ENCODE data around the gene C4orf54. TPM values are rescaled to one million over a fixed set of nuclear protein-coding genes. Genes with fewer than 3 reads are reported as not detected.

Gene C4orf54
- total and polyA plus RNA-seq, 2 of the 8 experiments (the other 6 are each of a cell fraction or from before 2014, with no cell fraction given), result not detected

GRCh38 chr4:99683895-99684294 is 26.3 kb upstream of the C4orf54 start:
- no peaks in the 10 kb centered on the region for H4K20me1 ChIP-seq (replicated peaks in 1 of 2; ENCODE audit: control insufficient read depth in 1 of 2, insufficient read depth in 2 of 2, low read length in 2 of 2)
- H2BK120ac ChIP-seq (replicated peaks; ENCODE audit: low read depth, low read length), result no peak overlapping the region
- 94% methylated on average over 4 of the region's 4 CpGs; no CpG with 5 or more reads in 1 of the 2 experiments for WGBS, 2 experiments (ENCODE audit: extremely low coverage in 1 of 2, insufficient coverage in 1 of 2, insufficient read length in 1 of 2, insufficient replicate concordance in 2 of 2, low coverage in 1 of 2, low lambda C conversion rate in 2 of 2, missing lambda C conversion rate in 1 of 2)
- H3K79me2 ChIP-seq (ENCODE audit: control insufficient read depth in 1 of 2, insufficient read depth in 2 of 2, low read length in 2 of 2), result no peaks in the 10 kb centered on the region
- H3K36me3 ChIP-seq (ENCODE audit: control insufficient read depth in 2 of 4, insufficient read depth in 4 of 4, low read length in 3 of 4), result no peaks in the 10 kb centered on the region
- no peak overlapping the region for H3K27ac ChIP-seq (ENCODE audit: low read depth, low read length)
- no peak overlapping the region for H3K23ac ChIP-seq (ENCODE audit: insufficient read length)
- no peak overlapping the region for H3K56ac ChIP-seq (replicated peaks; ENCODE audit: insufficient read length, low read depth, low read length)
- no peak overlapping the region for H2BK15ac ChIP-seq (ENCODE audit: low read length)
- DNase-seq (ENCODE audit: low read depth in 1 of 2, low spot score in 2 of 2) (no peak), FAIRE-seq (no peak)
- peaks cover 0 to 1% (median 0%) of the 10 kb centered on the region in 4 experiments; a peak in 1 of 7 replicates for H3K27me3 ChIP-seq (replicated peaks in 1 of 4; ENCODE audit: control insufficient read depth in 3 of 4, extremely low read depth in 1 of 4, insufficient read depth in 3 of 4, low read length in 3 of 4)
- ChIA-PET CTCF (ENCODE audit: partially characterized antibody) (interaction anchor here (1.1 to 1.2 kb wide), 2 partner anchors 66 to 125 kb away, joined by 3 to 4 read pairs; no protein-coding TSS in a partner anchor), POLR2A (ENCODE audit: partially characterized antibody) (no interaction called here)
- no peak for TF ChIP-seq ZNF274 (IDR thresholded peaks at IDR 0.05; ENCODE audit: borderline replicate concordance, extremely low read depth, low read length)
- TF ChIP-seq BACH1 (IDR thresholded peaks at IDR 0.05; ENCODE audit: low read length), result no peak
- no peak for TF ChIP-seq SP2 (IDR thresholded peaks at IDR 0.05; ENCODE audit: low read length)
- no peak for TF ChIP-seq CHD1 (IDR thresholded peaks at IDR 0.05; ENCODE audit: low read depth, low read length)
- TF ChIP-seq RXRA (IDR thresholded peaks at IDR 0.05; ENCODE audit: insufficient read depth, low read depth, low read length), result no peak
- no peak for TF ChIP-seq BRCA1 (IDR thresholded peaks at IDR 0.05; ENCODE audit: low read depth, low read length)
- no peak for TF ChIP-seq GABPA (IDR thresholded peaks at IDR 0.05; ENCODE audit: borderline replicate concordance, insufficient read depth, low read length)
- no peak for TF ChIP-seq CBX8 (IDR thresholded peaks at IDR 0.05; ENCODE audit: borderline replicate concordance, low read depth, low read length)
- no peak for TF ChIP-seq PHF8 (conservative IDR thresholded peaks at IDR 0.05; ENCODE audit: low read depth, low read length)
- no peak for TF ChIP-seq FOSL1 (IDR thresholded peaks at IDR 0.05; ENCODE audit: insufficient read depth, low read depth, low read length)
- H3K4me3 ChIP-seq (ENCODE audit: extremely low read depth in 1 of 4, insufficient read depth in 2 of 4, low read depth in 3 of 4, low read length in 4 of 4), result no peak overlapping the region
- H4K5ac ChIP-seq (ENCODE audit: insufficient read length, low read depth, low read length), result no peak overlapping the region
- H2BK20ac ChIP-seq (ENCODE audit: low read length), result no peak overlapping the region
- no peaks in the 10 kb centered on the region for H3K9me3 ChIP-seq (ENCODE audit: insufficient read depth in 2 of 2, low read depth in 1 of 2, low read length in 1 of 2)
- no peaks in the 10 kb centered on the region for H3K23me2 ChIP-seq (ENCODE audit: low read depth, low read length)
- no peaks in the 10 kb centered on the region for H3K4me1 ChIP-seq (replicated peaks in 1 of 4; ENCODE audit: control insufficient read depth in 3 of 4, insufficient read depth in 4 of 4, low read length in 3 of 4)
- H2BK5ac ChIP-seq (ENCODE audit: low read depth, low read length), result no peak overlapping the region
- H3K4ac ChIP-seq (replicated peaks; ENCODE audit: insufficient read length, low read depth, low read length), result no peak overlapping the region
- H4K8ac ChIP-seq (ENCODE audit: extremely low read depth, insufficient read depth, low read length), result no peak overlapping the region
- H4K91ac ChIP-seq (replicated peaks; ENCODE audit: insufficient read length, low read length), result no peak overlapping the region
- no peak overlapping the region for H3K4me2 ChIP-seq (ENCODE audit: insufficient read depth in 1 of 2, low read depth in 2 of 2, low read length in 2 of 2)
- no peaks in the 10 kb centered on the region for H3K79me1 ChIP-seq (ENCODE audit: low read depth, low read length)
- no peak overlapping the region for H3K14ac ChIP-seq (ENCODE audit: insufficient read length)
- H2AFZ ChIP-seq (ENCODE audit: low read length), result no peak overlapping the region
- no peak overlapping the region for H2AK5ac ChIP-seq (ENCODE audit: low read depth, low read length)
- no peak overlapping the region for H2BK12ac ChIP-seq (ENCODE audit: low read depth, low read length)
- H3K9ac ChIP-seq (replicated peaks in 1 of 4; ENCODE audit: extremely low read depth in 1 of 4, low read depth in 3 of 4, low read length in 3 of 4), result no peak overlapping the region
- no peak overlapping the region for H3K18ac ChIP-seq (ENCODE audit: extremely low read depth, low read length)
